HCT116 (cell line): ENCODE measurements around the gene TERF2IP. TPM values are rescaled to one million over a fixed set of nuclear protein-coding genes. Genes with fewer than 3 reads are reported as not detected.

Source experiments
- ATAC-seq: fragments of 200-7000 bp; cut with Tn5 transposase; 2 replicates; pipeline ENCODE4 v1.9.1; 2020; ENCODE audit warnings: mild to moderate bottlenecking, moderate library complexity
- BruUV-seq: library from RNA; stranded (reverse); fragments of 400-500 nt; replicated peaks from 2 replicates; lab custom pipeline; 2021; lab: Mats Ljungman, UMichigan
- CTCF ChIA-PET: fragments of 300-600 bp; sonication (Branson Sonifier 250); formaldehyde crosslinking; loops from one replicate; lab custom pipeline; 2021; ENCODE audit warnings: antibody characterized with exemption; lab: Charles Lee
- POLR2A ChIA-PET: fragments of 300-600, 350-600 bp; sonication (Branson Sonifier 250); formaldehyde crosslinking; loops from one replicate; lab custom pipeline; 2021; ENCODE audit warnings: antibody characterized with exemption; lab: Charles Lee
- RAD21 ChIA-PET, 2 experiments: fragments of 300-600 bp; sonication (Branson Sonifier 250); formaldehyde crosslinking; loops; one replicate each; lab custom pipeline; 2023; ENCODE audit warnings: low total read pairs in 2 of 2; ENCODE audit not compliant: uncharacterized antibody in 2 of 2, unreplicated experiment in 2 of 2, low non-redundant PET in 1 of 2; lab: Charles Lee
- DNase-seq: peaks from one replicate; pipeline ENCODE4 v3.0.0-alpha.2; 2010; ENCODE audit warnings: low read depth, low spot score
- H2AFZ ChIP-seq: fragments of 200-600 bp; shearing (Covaris generic), sonication (generic); 2 replicates; pipeline ENCODE4 v1.6.1; 2017; ENCODE audit warnings: low read depth, mixed run types, mixed read lengths, antibody characterized with exemption, low read length; ENCODE audit not compliant: poor library complexity, severe bottlenecking
- H3K27ac ChIP-seq: 2 replicates; pipeline ENCODE4 v1.5.1; 2012; ENCODE audit warnings: low read depth, low read length
- H3K27me3 ChIP-seq: fragments of 200-600 bp; sonication (generic); 2 replicates; pipeline ENCODE4 v1.6.1; 2016; ENCODE audit warnings: mixed run types, low read length, mixed read lengths; ENCODE audit not compliant: insufficient read depth
- H3K36me3 ChIP-seq, 2 experiments: fragments of 200-500 bp in 1 of 2; fragments of 200-600 bp in 1 of 2; sonication (Bioruptor generic) in 1 of 2; sonication (generic) in 1 of 2; 2 replicates each; pipeline versions ENCODE4 v1.5.1 to v1.6.1; 2014 to 2016; ENCODE audit warnings: low read length in 2 of 2, inconsistent platforms in 1 of 2, mixed read lengths in 1 of 2, mixed run types in 1 of 2; ENCODE audit not compliant: insufficient read depth in 2 of 2, control insufficient read depth in 1 of 2
- H3K4me1 ChIP-seq, 2 experiments: fragments of 200-600 bp in 1 of 2; sonication (generic) in 1 of 2; 2 replicates each; pipeline versions ENCODE4 v1.5.1 to v1.6.1; 2012 to 2017; ENCODE audit warnings: low read length in 2 of 2, inconsistent platforms in 1 of 2, mild to moderate bottlenecking in 1 of 2, mixed read lengths in 1 of 2, mixed run types in 1 of 2, moderate library complexity in 1 of 2; ENCODE audit not compliant: insufficient read depth in 2 of 2, control insufficient read depth in 1 of 2
- H3K4me2 ChIP-seq: fragments of 200-600 bp; sonication (generic); 2 replicates; pipeline ENCODE4 v1.6.1; 2017; ENCODE audit warnings: mixed run types, low read length, mixed read lengths
- H3K4me3 ChIP-seq, 2 experiments: fragments of 200-600 bp in 1 of 2; sonication (generic) in 1 of 2; replicated peaks in 1 of 2; 2 replicates each; pipeline ENCODE4 v1.5.1; 2011 to 2016; ENCODE audit warnings: low read length in 2 of 2, control low read depth in 1 of 2, low read depth in 1 of 2, mild to moderate bottlenecking in 1 of 2, mixed read lengths in 1 of 2, mixed run types in 1 of 2
- H3K79me2 ChIP-seq: fragments of 200-600 bp; sonication (generic); 2 replicates; pipeline ENCODE4 v1.6.1; 2017; ENCODE audit warnings: mild to moderate bottlenecking, mixed run types, low read length, moderate library complexity, mixed read lengths; ENCODE audit not compliant: insufficient read depth
- H3K9ac ChIP-seq: fragments of 200-600 bp; sonication (generic); 2 replicates; pipeline ENCODE4 v1.6.1; 2016; ENCODE audit warnings: low read length, mixed read lengths
- H3K9me2 ChIP-seq: fragments of 200-600 bp; sonication (generic), shearing (Covaris generic); 2 replicates; pipeline ENCODE4 v1.6.1; 2017; ENCODE audit warnings: mixed run types, mild to moderate bottlenecking, moderate library complexity; ENCODE audit not compliant: insufficient read depth
- H3K9me3 ChIP-seq, 2 experiments: fragments of 200-500 bp in 1 of 2; fragments of 200-600 bp in 1 of 2; sonication (Bioruptor generic) in 1 of 2; sonication (generic) in 1 of 2; 2 replicates each; pipeline ENCODE4 v1.6.1; 2014 to 2017; ENCODE audit warnings: low read length in 2 of 2, mixed read lengths in 2 of 2, inconsistent platforms in 1 of 2, low read depth in 1 of 2, mild to moderate bottlenecking in 1 of 2, mixed run types in 1 of 2, moderate library complexity in 1 of 2; ENCODE audit not compliant: control insufficient read depth in 1 of 2, insufficient read depth in 1 of 2
- H4K20me1 ChIP-seq: fragments of 200-600 bp; sonication (generic), shearing (Covaris generic); 2 replicates; pipeline ENCODE4 v1.6.1; 2017; ENCODE audit warnings: mixed run types, mild to moderate bottlenecking, moderate library complexity; ENCODE audit not compliant: insufficient read depth
- CBX3 ChIP-seq: IDR thresholded peaks from 2 replicates; pipeline ENCODE4 v1.6.1; 2012; ENCODE audit warnings: low read depth
- CEBPB ChIP-seq: IDR thresholded peaks from 2 replicates; pipeline ENCODE4 v1.6.1; 2012; ENCODE audit warnings: low read depth
- EGR1 ChIP-seq: IDR thresholded peaks from 2 replicates; pipeline ENCODE4 v1.6.1; 2012; ENCODE audit warnings: low read depth
- ELF1 ChIP-seq: IDR thresholded peaks from 2 replicates; pipeline ENCODE4 v1.6.1; 2012; ENCODE audit warnings: low read depth, borderline replicate concordance
- EZH2 ChIP-seq: fragments of 200-600 bp; sonication (generic); IDR thresholded peaks from 2 replicates; pipeline ENCODE4 v1.6.1; 2017; ENCODE audit warnings: antibody characterized with exemption, mixed run types
- EZH2phosphoT487 ChIP-seq: fragments of 200-600 bp; IDR thresholded peaks from 2 replicates; pipeline ENCODE4 v1.6.1; 2018; ENCODE audit warnings: antibody characterized with exemption, borderline replicate concordance
- POLR2A ChIP-seq: IDR thresholded peaks from 2 replicates; pipeline ENCODE4 v1.7.0; 2011; ENCODE audit warnings: borderline replicate concordance; ENCODE audit not compliant: insufficient read depth, insufficient read length; ENCODE audit errors: extremely low read depth
- POLR2AphosphoS5 ChIP-seq: IDR thresholded peaks from 2 replicates; pipeline ENCODE4 v1.6.1; 2011; ENCODE audit warnings: mild to moderate bottlenecking, low read depth, low read length, moderate library complexity
- SIN3A ChIP-seq: IDR thresholded peaks from 2 replicates; pipeline ENCODE4 v1.6.1; 2012; ENCODE audit warnings: low read depth
- SRF ChIP-seq: IDR thresholded peaks from 2 replicates; pipeline ENCODE4 v1.6.1; 2012; ENCODE audit warnings: low read depth
- YY1 ChIP-seq: IDR thresholded peaks from 2 replicates; pipeline ENCODE4 v1.6.1; 2011; ENCODE audit warnings: low read length, low read depth, moderate library complexity, mild to moderate bottlenecking; ENCODE audit not compliant: insufficient replicate concordance; ENCODE audit errors: extremely low read depth
- ZFX ChIP-seq: fragments of 450-650 bp; IDR thresholded peaks from 2 replicates; pipeline ENCODE4 v1.6.1; 2017
- intact Hi-C: fragments of 100-400 bp; cut with micrococcal nuclease; formaldehyde crosslinking; loops from 2 replicates; pipeline ENCODE4 v1.10.0; 2022
- total RNA-seq: library from RNA; stranded (reverse); gene quantifications from one replicate; pipeline ENCODE4 v1.2.1, GENCODE V29; 2021; ENCODE audit not compliant: unreplicated experiment
- TF ChIP-seq, protein P1 (sequence below): IDR thresholded peaks from 2 replicates; pipeline ENCODE4 v1.6.1; 2012
- TF ChIP-seq, protein P2 (sequence below), 3 experiments: fragments of 200-600 bp in 1 of 3; sonication (generic) in 1 of 3; IDR thresholded peaks in 2 of 3; conservative IDR thresholded peaks in 1 of 3; 2 replicates each; pipeline ENCODE4 v1.5.1; 2012 to 2017; ENCODE audit warnings: low read depth in 2 of 3, low read length in 2 of 3, antibody characterized with exemption in 1 of 3, borderline replicate concordance in 1 of 3, control low read depth in 1 of 3, mild to moderate bottlenecking in 1 of 3, mixed read lengths in 1 of 3, mixed run types in 1 of 3, moderate library complexity in 1 of 3; ENCODE audit not compliant: insufficient read depth in 1 of 3
- TF ChIP-seq, protein P3 (sequence below): IDR thresholded peaks from 2 replicates; pipeline ENCODE4 v1.6.1; 2011; ENCODE audit warnings: mild to moderate bottlenecking, low read length, moderate library complexity; ENCODE audit not compliant: insufficient replicate concordance; ENCODE audit errors: extremely low read depth
- TF ChIP-seq, protein P4 (sequence below): IDR thresholded peaks from 2 replicates; pipeline ENCODE4 v1.6.1; 2012; ENCODE audit warnings: low read depth

Gene TERF2IP
- total RNA-seq, 1 experiment from 2014 or later: 36.4 TPM

DNA sequence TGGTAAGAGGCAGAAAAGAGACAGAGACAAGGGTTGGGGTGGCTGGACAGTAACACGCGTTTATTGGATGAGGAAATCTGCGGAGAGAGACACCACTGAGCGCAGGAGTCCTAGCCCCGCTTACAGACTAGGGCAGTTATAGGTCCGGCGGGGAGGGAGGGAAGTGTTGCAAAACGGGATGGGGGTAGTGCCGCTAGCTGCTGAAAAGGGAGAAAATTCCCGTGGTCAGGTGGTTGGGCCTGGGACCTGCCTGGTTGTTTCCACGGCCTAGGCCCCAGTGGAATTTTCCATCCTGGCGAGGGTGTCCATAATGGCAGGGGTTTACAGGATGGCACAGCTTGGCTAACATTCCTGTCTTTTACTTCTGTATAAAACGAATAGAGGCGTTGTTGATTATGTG, 34.7 kb downstream of the TERF2IP start:
- Histone ChIP-seq H3K79me2 (no peaks in the 10 kb centered on the region), H2AFZ (no peak overlapping the region), H3K4me2 (no peak overlapping the region), H3K4me1 (no peaks in the 10 kb centered on the region), H3K9ac (no peak overlapping the region), H3K36me3 (no peaks in the 10 kb centered on the region), H3K27me3 (no peaks in the 10 kb centered on the region), H3K9me3 (no peaks in the 10 kb centered on the region), H3K27ac (no peak overlapping the region), H3K9me2 (no peaks in the 10 kb centered on the region), H3K4me3 (no peak overlapping the region), H4K20me1 (no peaks in the 10 kb centered on the region)
- no peak for DNase-seq
- no TSS peak for BruUV-seq
- RAD21 ChIA-PET: no interaction called here
- CTCF ChIA-PET: no interaction called here
- intact Hi-C loops: no loop called here
- POLR2A ChIA-PET: no interaction called here
- no peak for ATAC-seq
- TF ChIP-seq POLR2A: no peak
- no peak for TF ChIP-seq POLR2AphosphoS5
- no peak for TF ChIP-seq SIN3A
- TF ChIP-seq CEBPB: no peak
- no peak for TF ChIP-seq ELF1
- TF ChIP-seq, protein P1, sequence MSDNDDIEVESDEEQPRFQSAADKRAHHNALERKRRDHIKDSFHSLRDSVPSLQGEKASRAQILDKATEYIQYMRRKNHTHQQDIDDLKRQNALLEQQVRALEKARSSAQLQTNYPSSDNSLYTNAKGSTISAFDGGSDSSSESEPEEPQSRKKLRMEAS: no peak
- no peak for TF ChIP-seq ZFX
- no peak for TF ChIP-seq SRF
- no peak for TF ChIP-seq EZH2
- TF ChIP-seq, protein P2, sequence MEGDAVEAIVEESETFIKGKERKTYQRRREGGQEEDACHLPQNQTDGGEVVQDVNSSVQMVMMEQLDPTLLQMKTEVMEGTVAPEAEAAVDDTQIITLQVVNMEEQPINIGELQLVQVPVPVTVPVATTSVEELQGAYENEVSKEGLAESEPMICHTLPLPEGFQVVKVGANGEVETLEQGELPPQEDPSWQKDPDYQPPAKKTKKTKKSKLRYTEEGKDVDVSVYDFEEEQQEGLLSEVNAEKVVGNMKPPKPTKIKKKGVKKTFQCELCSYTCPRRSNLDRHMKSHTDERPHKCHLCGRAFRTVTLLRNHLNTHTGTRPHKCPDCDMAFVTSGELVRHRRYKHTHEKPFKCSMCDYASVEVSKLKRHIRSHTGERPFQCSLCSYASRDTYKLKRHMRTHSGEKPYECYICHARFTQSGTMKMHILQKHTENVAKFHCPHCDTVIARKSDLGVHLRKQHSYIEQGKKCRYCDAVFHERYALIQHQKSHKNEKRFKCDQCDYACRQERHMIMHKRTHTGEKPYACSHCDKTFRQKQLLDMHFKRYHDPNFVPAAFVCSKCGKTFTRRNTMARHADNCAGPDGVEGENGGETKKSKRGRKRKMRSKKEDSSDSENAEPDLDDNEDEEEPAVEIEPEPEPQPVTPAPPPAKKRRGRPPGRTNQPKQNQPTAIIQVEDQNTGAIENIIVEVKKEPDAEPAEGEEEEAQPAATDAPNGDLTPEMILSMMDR (IDR thresholded peaks at IDR 0.05 in 2 of 3, conservative IDR thresholded peaks at IDR 0.05 in 1 of 3; ENCODE audit: borderline replicate concordance in 1 of 3, insufficient read depth in 1 of 3, low read depth in 2 of 3, low read length in 2 of 3): no peak
- TF ChIP-seq, protein P3, sequence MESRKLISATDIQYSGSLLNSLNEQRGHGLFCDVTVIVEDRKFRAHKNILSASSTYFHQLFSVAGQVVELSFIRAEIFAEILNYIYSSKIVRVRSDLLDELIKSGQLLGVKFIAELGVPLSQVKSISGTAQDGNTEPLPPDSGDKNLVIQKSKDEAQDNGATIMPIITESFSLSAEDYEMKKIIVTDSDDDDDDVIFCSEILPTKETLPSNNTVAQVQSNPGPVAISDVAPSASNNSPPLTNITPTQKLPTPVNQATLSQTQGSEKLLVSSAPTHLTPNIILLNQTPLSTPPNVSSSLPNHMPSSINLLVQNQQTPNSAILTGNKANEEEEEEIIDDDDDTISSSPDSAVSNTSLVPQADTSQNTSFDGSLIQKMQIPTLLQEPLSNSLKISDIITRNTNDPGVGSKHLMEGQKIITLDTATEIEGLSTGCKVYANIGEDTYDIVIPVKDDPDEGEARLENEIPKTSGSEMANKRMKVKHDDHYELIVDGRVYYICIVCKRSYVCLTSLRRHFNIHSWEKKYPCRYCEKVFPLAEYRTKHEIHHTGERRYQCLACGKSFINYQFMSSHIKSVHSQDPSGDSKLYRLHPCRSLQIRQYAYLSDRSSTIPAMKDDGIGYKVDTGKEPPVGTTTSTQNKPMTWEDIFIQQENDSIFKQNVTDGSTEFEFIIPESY: no peak
- no peak for TF ChIP-seq YY1
- TF ChIP-seq CBX3: no peak
- no peak for TF ChIP-seq EGR1
- TF ChIP-seq, protein P4, sequence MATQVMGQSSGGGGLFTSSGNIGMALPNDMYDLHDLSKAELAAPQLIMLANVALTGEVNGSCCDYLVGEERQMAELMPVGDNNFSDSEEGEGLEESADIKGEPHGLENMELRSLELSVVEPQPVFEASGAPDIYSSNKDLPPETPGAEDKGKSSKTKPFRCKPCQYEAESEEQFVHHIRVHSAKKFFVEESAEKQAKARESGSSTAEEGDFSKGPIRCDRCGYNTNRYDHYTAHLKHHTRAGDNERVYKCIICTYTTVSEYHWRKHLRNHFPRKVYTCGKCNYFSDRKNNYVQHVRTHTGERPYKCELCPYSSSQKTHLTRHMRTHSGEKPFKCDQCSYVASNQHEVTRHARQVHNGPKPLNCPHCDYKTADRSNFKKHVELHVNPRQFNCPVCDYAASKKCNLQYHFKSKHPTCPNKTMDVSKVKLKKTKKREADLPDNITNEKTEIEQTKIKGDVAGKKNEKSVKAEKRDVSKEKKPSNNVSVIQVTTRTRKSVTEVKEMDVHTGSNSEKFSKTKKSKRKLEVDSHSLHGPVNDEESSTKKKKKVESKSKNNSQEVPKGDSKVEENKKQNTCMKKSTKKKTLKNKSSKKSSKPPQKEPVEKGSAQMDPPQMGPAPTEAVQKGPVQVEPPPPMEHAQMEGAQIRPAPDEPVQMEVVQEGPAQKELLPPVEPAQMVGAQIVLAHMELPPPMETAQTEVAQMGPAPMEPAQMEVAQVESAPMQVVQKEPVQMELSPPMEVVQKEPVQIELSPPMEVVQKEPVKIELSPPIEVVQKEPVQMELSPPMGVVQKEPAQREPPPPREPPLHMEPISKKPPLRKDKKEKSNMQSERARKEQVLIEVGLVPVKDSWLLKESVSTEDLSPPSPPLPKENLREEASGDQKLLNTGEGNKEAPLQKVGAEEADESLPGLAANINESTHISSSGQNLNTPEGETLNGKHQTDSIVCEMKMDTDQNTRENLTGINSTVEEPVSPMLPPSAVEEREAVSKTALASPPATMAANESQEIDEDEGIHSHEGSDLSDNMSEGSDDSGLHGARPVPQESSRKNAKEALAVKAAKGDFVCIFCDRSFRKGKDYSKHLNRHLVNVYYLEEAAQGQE: no peak
- no peak for TF ChIP-seq EZH2phosphoT487
- TF ChIP-seq, all 23 proteins: peak for 0
